Fibroblast of the aortic adventitia (primary cell): ENCODE data around the gene REV3L. TPM values are rescaled to one million over a fixed set of nuclear protein-coding genes. Genes with fewer than 3 reads are reported as not detected.
"Not testable (repeated sequence)": the region's sequence is repeated elsewhere in the genome, so short reads cannot be mapped to it uniquely, and the experiment has no call there.

Experiments
- DNase-seq: peaks from one replicate; pipeline ENCODE4 v3.0.0-alpha.2; 2010; ENCODE audit warnings: low read depth
- H3K4me3 ChIP-seq: 2 replicates; pipeline ENCODE4 v1.5.1; 2011; ENCODE audit warnings: low read depth, mild to moderate bottlenecking, control low read depth, low read length, moderate library complexity
- CTCF ChIP-seq: IDR thresholded peaks from 2 replicates; pipeline ENCODE4 v1.5.1; 2011; ENCODE audit warnings: mild to moderate bottlenecking, low read length, control low read depth, inconsistent platforms; ENCODE audit not compliant: insufficient read depth
- total RNA-seq: library from RNA; depleted of rRNA; stranded (reverse); fragments of >200 nt; gene quantifications from 2 replicates; pipeline ENCODE4 v1.2.3, GENCODE V29; 2012; ENCODE audit warnings: low replicate concordance

The REV3L gene
- total RNA-seq, 1 donor: 77.4 TPM

GRCh38 chr6:111259089-111259831 lies 223.8 kb downstream of the REV3L start:
- peak; percentile 100 for DNase-seq
- TF ChIP-seq CTCF: peak; percentile 94
- peak overlapping the region; percentile 86 for H3K4me3 ChIP-seq

GRCh38 chr6:111258615-111259088 lies 224.4 kb downstream of the REV3L start:
- no peak for TF ChIP-seq CTCF
- no peak for DNase-seq
- peak overlapping the region; percentile 54 for H3K4me3 ChIP-seq

- no peak overlapping the region for H3K4me3 ChIP-seq
- TF ChIP-seq CTCF: no peak
- no peak for DNase-seq
Measured at GRCh38 chr6:111258010-111258409, 225.0 kb downstream of the REV3L start.

GRCh38 chr6:111256646-111257045 lies 226.4 kb downstream of the REV3L start:
- H3K4me3 ChIP-seq: no peak overlapping the region
- DNase-seq: peak; percentile 53
- peak; percentile 31 for TF ChIP-seq CTCF

- not testable (repeated sequence) for H3K4me3 ChIP-seq, DNase-seq
Measured at GRCh38 chr6:111255838-111256237, 227.2 kb downstream of the REV3L start.

- DNase-seq: no peak
- no peak for TF ChIP-seq CTCF
- no peak overlapping the region for H3K4me3 ChIP-seq
Measured at GRCh38 chr6:111254779-111255166, 228.2 kb downstream of the REV3L start.

GRCh38 chr6:111254004-111254778 lies 228.8 kb downstream of the REV3L start:
- no peak for TF ChIP-seq CTCF
- no peak overlapping the region for H3K4me3 ChIP-seq
- no peak for DNase-seq
